SK-N-SH (cell line): ENCODE data around the gene AP2S1. TPM values are rescaled to one million over a fixed set of nuclear protein-coding genes. Genes with fewer than 3 reads are reported as not detected.

Experiments
- CTCF ChIA-PET: fragments of 300-600, 350-600 bp; formaldehyde crosslinking; extraction: SDS; loops from one replicate; lab custom pipeline; 2021; lab: Yijun Ruan, JAX
- POLR2A ChIA-PET: fragments of 350-600 bp; sonication (Branson Sonifier 250); formaldehyde crosslinking; extraction: SDS; loops from one replicate; lab custom pipeline; 2020; ENCODE audit warnings: antibody characterized with exemption, inconsistent platforms; lab: Yijun Ruan, JAX
- DNase-seq: peaks from one replicate; pipeline ENCODE4 v3.0.0; 2012
- H2AFZ ChIP-seq: fragments of 200-600 bp; sonication (generic); 2 replicates; pipeline ENCODE4 v1.8.1; 2016; ENCODE audit warnings: antibody characterized with exemption, mild to moderate bottlenecking, low read depth
- H3F3A ChIP-seq: fragments of 200-600 bp; sonication (generic); replicated peaks from 2 replicates; pipeline ENCODE3; 2016; ENCODE audit warnings: antibody characterized with exemption, mild to moderate bottlenecking; ENCODE audit not compliant: insufficient read depth
- H3K27ac ChIP-seq, 2 experiments: fragments of 200-500 bp in 1 of 2; fragments of 200-600 bp in 1 of 2; sonication (Bioruptor generic) in 1 of 2; sonication (generic), shearing (Covaris generic) in 1 of 2; 2 replicates each; pipeline versions ENCODE4 v1.5.1 to v1.6.1; 2014 to 2016; ENCODE audit warnings: low read depth in 2 of 2, inconsistent platforms in 1 of 2, low read length in 1 of 2, mild to moderate bottlenecking in 1 of 2, mixed read lengths in 1 of 2
- H3K27me3 ChIP-seq: fragments of 200-600 bp; sonication (generic), shearing (Covaris generic); 2 replicates; pipeline ENCODE4 v1.6.1; 2016; ENCODE audit warnings: mixed run types; ENCODE audit not compliant: insufficient read depth
- H3K36me3 ChIP-seq, 2 experiments: fragments of 200-500 bp in 1 of 2; fragments of 200-600 bp in 1 of 2; sonication (Bioruptor generic) in 1 of 2; sonication (generic) in 1 of 2; replicated peaks in 1 of 2; 2 replicates each; pipeline versions ENCODE3 to v1.5.1; 2014 to 2016; ENCODE audit warnings: low read length in 1 of 2, mild to moderate bottlenecking in 1 of 2; ENCODE audit not compliant: insufficient read depth in 2 of 2, control insufficient read depth in 1 of 2
- H3K4me1 ChIP-seq, 2 experiments: fragments of 200-500 bp in 1 of 2; fragments of 200-600 bp in 1 of 2; sonication (Bioruptor generic) in 1 of 2; sonication (generic), shearing (Covaris generic) in 1 of 2; 2 replicates each; pipeline versions ENCODE4 v1.5.1 to v1.6.1; 2014 to 2016; ENCODE audit warnings: low read depth in 1 of 2, low read length in 1 of 2, mixed run types in 1 of 2; ENCODE audit not compliant: insufficient read depth in 2 of 2, control insufficient read depth in 1 of 2
- H3K4me2 ChIP-seq: fragments of 200-600 bp; sonication (generic), shearing (Covaris generic); 2 replicates; pipeline ENCODE4 v1.6.1; 2017; ENCODE audit warnings: mixed run types
- H3K4me3 ChIP-seq, 2 experiments: fragments of 200-500 bp in 1 of 2; fragments of 200-600 bp in 1 of 2; sonication (Bioruptor generic) in 1 of 2; sonication (generic), shearing (Covaris generic) in 1 of 2; 2 replicates each; pipeline versions ENCODE4 v1.5.1 to v1.8.1; 2014 to 2016; ENCODE audit warnings: low read depth in 2 of 2, inconsistent platforms in 1 of 2, low read length in 1 of 2, mild to moderate bottlenecking in 1 of 2, mixed read lengths in 1 of 2, moderate library complexity in 1 of 2
- H3K79me2 ChIP-seq: fragments of 200-600 bp; sonication (generic); 2 replicates; pipeline ENCODE4 v1.8.1; 2017; ENCODE audit warnings: mild to moderate bottlenecking; ENCODE audit not compliant: insufficient read depth
- H3K9ac ChIP-seq: fragments of 200-600 bp; sonication (generic); 2 replicates; pipeline ENCODE4 v1.6.1; 2017; ENCODE audit warnings: mixed run types
- H3K9me2 ChIP-seq: fragments of 200-600 bp; sonication (generic); 2 replicates; pipeline ENCODE4 v1.6.1; 2017; ENCODE audit warnings: mixed run types
- H3K9me3 ChIP-seq: fragments of 200-600 bp; sonication (generic); 2 replicates; pipeline ENCODE4 v1.6.1; 2017; ENCODE audit warnings: mixed run types, mild to moderate bottlenecking, moderate library complexity
- H4K20me1 ChIP-seq: fragments of 200-600 bp; sonication (generic); 2 replicates; pipeline ENCODE4 v1.6.1; 2017; ENCODE audit warnings: mild to moderate bottlenecking, mixed run types; ENCODE audit not compliant: insufficient read depth
- CHD2 ChIP-seq: fragments of 150-350 bp; IDR thresholded peaks from 2 replicates; pipeline ENCODE4 v1.6.1; 2018; ENCODE audit warnings: low read length; ENCODE audit not compliant: partially characterized antibody
- EP300 ChIP-seq, 2 experiments: IDR thresholded peaks; 2 replicates each; pipeline versions ENCODE4 v1.4.0 to v1.6.1; 2012; ENCODE audit warnings: borderline replicate concordance in 1 of 2, low read depth in 1 of 2, low read length in 1 of 2
- FOXJ3 ChIP-seq: sonication (generic); formaldehyde crosslinking; IDR thresholded peaks from 2 replicates; pipeline ENCODE4 v1.5.1; 2020; ENCODE audit warnings: mild to moderate bottlenecking, missing genetic modification reagents
- GABPA ChIP-seq: IDR thresholded peaks from 2 replicates; pipeline ENCODE4 v1.4.0; 2012; ENCODE audit warnings: low read depth, mild to moderate bottlenecking
- GATA2 ChIP-seq: sonication (generic); formaldehyde crosslinking; IDR thresholded peaks from 2 replicates; pipeline ENCODE4 v1.5.0; 2020; ENCODE audit warnings: mild to moderate bottlenecking, missing genetic modification reagents
- MAX ChIP-seq: IDR thresholded peaks from 2 replicates; pipeline ENCODE4 v1.4.0; 2012; ENCODE audit warnings: low read depth
- MXI1 ChIP-seq: IDR thresholded peaks from 2 replicates; pipeline ENCODE4 v1.6.1; 2012; ENCODE audit warnings: mild to moderate bottlenecking, low read depth, low read length, improper control_type of control experiment
- PBX3 ChIP-seq: IDR thresholded peaks from 2 replicates; pipeline ENCODE4; 2012
- RAD21 ChIP-seq: IDR thresholded peaks from 2 replicates; pipeline ENCODE4 v1.6.1; 2012; ENCODE audit warnings: mild to moderate bottlenecking, low read length
- RCOR1 ChIP-seq: fragments of 150-350 bp; IDR thresholded peaks from 2 replicates; pipeline ENCODE4 v1.6.1; 2017; ENCODE audit warnings: antibody characterized with exemption, low read length
- SIN3A ChIP-seq: IDR thresholded peaks from 2 replicates; pipeline ENCODE4 v1.6.1; 2012; ENCODE audit warnings: low read depth, mild to moderate bottlenecking, low read length, moderate library complexity, borderline replicate concordance
- SMC3 ChIP-seq: IDR thresholded peaks from 2 replicates; pipeline ENCODE4 v1.6.1; 2012; ENCODE audit warnings: low read depth, low read length, improper control_type of control experiment
- TAF1 ChIP-seq: IDR thresholded peaks from 2 replicates; pipeline ENCODE4 v1.6.1; 2012; ENCODE audit warnings: low read depth, mild to moderate bottlenecking, low read length, moderate library complexity, borderline replicate concordance
- TCF12 ChIP-seq: IDR thresholded peaks from 2 replicates; pipeline ENCODE4 v1.4.0; 2012
- TEAD4 ChIP-seq: IDR thresholded peaks from 2 replicates; pipeline ENCODE4 v1.4.0; 2012; ENCODE audit warnings: mild to moderate bottlenecking, borderline replicate concordance; ENCODE audit not compliant: insufficient read depth
- USF1 ChIP-seq: IDR thresholded peaks from 2 replicates; pipeline ENCODE4 v1.4.0; 2012; ENCODE audit warnings: low read depth, borderline replicate concordance
- USF2 ChIP-seq: fragments of 150-350 bp; IDR thresholded peaks from 2 replicates; pipeline ENCODE4 v1.6.1; 2017; ENCODE audit warnings: antibody characterized with exemption, low read length, low read depth, borderline replicate concordance
- ZBTB33 ChIP-seq: IDR thresholded peaks from 2 replicates; pipeline ENCODE4 v1.4.0; 2012; ENCODE audit warnings: low read depth, borderline replicate concordance
- WGBS: methylation state at CpG from one replicate; pipeline ENCODE4 v1.1.6; 2017; ENCODE audit warnings: low lambda C conversion rate; 5-methylcytosine and 5-hydroxymethylcytosine counted together
- polyA plus RNA-seq, 3 experiments: library from polyadenylated mRNA; depleted of rRNA; stranded (reverse); fragments of >200 nt; gene quantifications; 2 replicates each; pipeline ENCODE4 v1.2.3, GENCODE V29; 2012

Gene AP2S1
- polyA plus RNA-seq, 1 of the 3 experiments (the other 2 are of a cell fraction) = 565 TPM

GRCh38 chr19:46898731-46899130 is 48.1 kb upstream of the AP2S1 start:
- peaks cover 86% of the 10 kb centered on the region for H4K20me1 ChIP-seq
- H3K9me2 ChIP-seq = no peaks in the 10 kb centered on the region
- H3K79me2 ChIP-seq = peaks cover 97% of the 10 kb centered on the region
- H2AFZ ChIP-seq = no peak overlapping the region
- ChIA-PET CTCF (interaction anchor here (2.2 kb wide), 1 partner anchor 93 kb away, joined by 8 read pairs; no protein-coding TSS in a partner anchor), POLR2A (interaction anchor here (1.3 kb wide), 1 partner anchor 37 kb away, joined by 4 read pairs; no protein-coding TSS in a partner anchor)
- peaks cover 35% of the 10 kb centered on the region for H3F3A ChIP-seq
- peaks cover 25 to 46% of the 10 kb centered on the region in 2 experiments for H3K4me1 ChIP-seq
- no peaks in the 10 kb centered on the region for H3K9me3 ChIP-seq
- no peak overlapping the region for H3K4me2 ChIP-seq
- WGBS = 79% methylated on average over 5 of the region's 5 CpGs
- no peak overlapping the region for H3K9ac ChIP-seq
- no peaks in the 10 kb centered on the region for H3K36me3 ChIP-seq
- H3K27ac ChIP-seq = no peak overlapping the region
- H3K4me3 ChIP-seq = no peak overlapping the region
- no peak for DNase-seq
- H3K27me3 ChIP-seq = no peaks in the 10 kb centered on the region
- no peak for TF ChIP-seq CHD2
- TF ChIP-seq GATA2 (CRISPR knock-in tag) = no peak
- TF ChIP-seq SIN3A = no peak
- TF ChIP-seq TEAD4 = no peak
- no peak for TF ChIP-seq RAD21
- no peak for TF ChIP-seq RCOR1
- no peak for TF ChIP-seq MXI1
- TF ChIP-seq USF1 = no peak
- TF ChIP-seq MAX = no peak
- no peak for TF ChIP-seq EP300 (IDR thresholded peaks at IDR 0.05; ENCODE audit: borderline replicate concordance in 1 of 2, low read depth in 1 of 2, low read length in 1 of 2)
- no peak for TF ChIP-seq SMC3
- no peak for TF ChIP-seq TAF1
- no peak for TF ChIP-seq PBX3
- no peak for TF ChIP-seq USF2
- TF ChIP-seq TCF12 = no peak
- TF ChIP-seq FOXJ3 (CRISPR knock-in tag) = no peak
- no peak for TF ChIP-seq GABPA
- TF ChIP-seq ZBTB33 = no peak
